Measurements from ENCODE around the gene FBRS. TPM values are rescaled to one million over a fixed set of nuclear protein-coding genes. Genes with fewer than 3 reads are reported as not detected.

FBRS gene
- total RNA-seq, 1 experiment from 2014 or later, result 16.8 TPM

- Histone ChIP-seq H2BK20ac (ENCODE audit: low read depth, low read length, poor library complexity, severe bottlenecking) (no peak overlapping the region), H2AFZ (ENCODE audit: low read length) (no peak overlapping the region), H4K20me1 (ENCODE audit: control insufficient read depth, insufficient read depth, insufficient read length) (no peaks in the 10 kb centered on the region), H2BK120ac (ENCODE audit: low read depth, low read length, poor library complexity, severe bottlenecking) (no peak overlapping the region), H3K79me2 (ENCODE audit: insufficient read depth, low read length) (no peaks in the 10 kb centered on the region), H3K23ac (ENCODE audit: insufficient read length, low read depth, low read length) (no peak overlapping the region), H3K14ac (ENCODE audit: insufficient read depth, low read length) (no peak overlapping the region), H2AK5ac (ENCODE audit: insufficient read length, low read length) (no peak overlapping the region), H3K9me3 (ENCODE audit: control insufficient read depth, low read depth, low read length) (no peaks in the 10 kb centered on the region), H3K27me3 (ENCODE audit: insufficient read depth, low read length) (no peaks in the 10 kb centered on the region), H3K9ac (ENCODE audit: extremely low read depth, insufficient read length, low read length) (no peak overlapping the region), H2BK5ac (ENCODE audit: insufficient read length, low read length) (no peak overlapping the region), H4K91ac (ENCODE audit: insufficient read length, low read depth, low read length) (no peak overlapping the region), H3K56ac (ENCODE audit: insufficient read length, low read depth, low read length) (no peak overlapping the region), H3K23me2 (ENCODE audit: insufficient read length, low read depth, low read length, poor library complexity, severe bottlenecking) (no peaks in the 10 kb centered on the region), H3T11ph (ENCODE audit: low read length) (no peak overlapping the region), H4K8ac (replicated peaks; ENCODE audit: insufficient read length, low read depth, low read length) (no peak overlapping the region), H3K4me2 (ENCODE audit: insufficient read depth, insufficient read length, low read length) (no peak overlapping the region), H2BK12ac (ENCODE audit: insufficient read length, low read depth, low read length) (no peak overlapping the region), H3K79me1 (ENCODE audit: insufficient read depth, low read depth, low read length, poor library complexity, severe bottlenecking) (no peaks in the 10 kb centered on the region), H2BK15ac (ENCODE audit: low read depth, low read length) (no peak overlapping the region), H3K4ac (ENCODE audit: low read depth, low read length) (no peak overlapping the region), H3K18ac (ENCODE audit: insufficient read length, low read depth, low read length) (no peak overlapping the region), H4K5ac (ENCODE audit: insufficient read length, low read depth, low read length) (no peak overlapping the region), H3K4me1 (ENCODE audit: insufficient read depth, low read length) (no peaks in the 10 kb centered on the region), H3K27ac (ENCODE audit: insufficient read length, low read depth, low read length) (no peak overlapping the region)
- TF ChIP-seq, protein P1, sequence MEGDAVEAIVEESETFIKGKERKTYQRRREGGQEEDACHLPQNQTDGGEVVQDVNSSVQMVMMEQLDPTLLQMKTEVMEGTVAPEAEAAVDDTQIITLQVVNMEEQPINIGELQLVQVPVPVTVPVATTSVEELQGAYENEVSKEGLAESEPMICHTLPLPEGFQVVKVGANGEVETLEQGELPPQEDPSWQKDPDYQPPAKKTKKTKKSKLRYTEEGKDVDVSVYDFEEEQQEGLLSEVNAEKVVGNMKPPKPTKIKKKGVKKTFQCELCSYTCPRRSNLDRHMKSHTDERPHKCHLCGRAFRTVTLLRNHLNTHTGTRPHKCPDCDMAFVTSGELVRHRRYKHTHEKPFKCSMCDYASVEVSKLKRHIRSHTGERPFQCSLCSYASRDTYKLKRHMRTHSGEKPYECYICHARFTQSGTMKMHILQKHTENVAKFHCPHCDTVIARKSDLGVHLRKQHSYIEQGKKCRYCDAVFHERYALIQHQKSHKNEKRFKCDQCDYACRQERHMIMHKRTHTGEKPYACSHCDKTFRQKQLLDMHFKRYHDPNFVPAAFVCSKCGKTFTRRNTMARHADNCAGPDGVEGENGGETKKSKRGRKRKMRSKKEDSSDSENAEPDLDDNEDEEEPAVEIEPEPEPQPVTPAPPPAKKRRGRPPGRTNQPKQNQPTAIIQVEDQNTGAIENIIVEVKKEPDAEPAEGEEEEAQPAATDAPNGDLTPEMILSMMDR (conservative IDR thresholded peaks at IDR 0.05), result no peak
- Mint-ChIP-seq H3K4me1 (no peaks in the 10 kb centered on the region), H3K27me3 (ENCODE audit: low read depth) (no peaks in the 10 kb centered on the region), H3K36me3 (ENCODE audit: insufficient read depth in 1 of 3, low read depth in 3 of 3) (peaks cover 67 to 94% (median 85%) of the 10 kb centered on the region in 3 experiments; a peak in 6 of 7 replicates), H3K4me3 (no peak overlapping the region), H3K9me3 (no peaks in the 10 kb centered on the region), H3K27ac (no peak overlapping the region)
- no peak for DNase-seq
- no CpG with 5 or more reads among the region's 4 CpGs for WGBS (ENCODE audit: extremely low coverage, insufficient read length, low lambda C conversion rate)
These were observed 52.7 kb downstream of the FBRS start for GRCh38 chr16:30710971-30711370.

Measured in H9 (cell line).